ENCODE data around the gene IGF2BP2. TPM values are rescaled to one million over a fixed set of nuclear protein-coding genes. Genes with fewer than 3 reads are reported as not detected.

Gene IGF2BP2
- total and polyA plus RNA-seq, 2 of the 13 experiments (the other 11 are each of a cell fraction or from before 2014, with no cell fraction given): 6.5 to 46.0 TPM

DNA sequence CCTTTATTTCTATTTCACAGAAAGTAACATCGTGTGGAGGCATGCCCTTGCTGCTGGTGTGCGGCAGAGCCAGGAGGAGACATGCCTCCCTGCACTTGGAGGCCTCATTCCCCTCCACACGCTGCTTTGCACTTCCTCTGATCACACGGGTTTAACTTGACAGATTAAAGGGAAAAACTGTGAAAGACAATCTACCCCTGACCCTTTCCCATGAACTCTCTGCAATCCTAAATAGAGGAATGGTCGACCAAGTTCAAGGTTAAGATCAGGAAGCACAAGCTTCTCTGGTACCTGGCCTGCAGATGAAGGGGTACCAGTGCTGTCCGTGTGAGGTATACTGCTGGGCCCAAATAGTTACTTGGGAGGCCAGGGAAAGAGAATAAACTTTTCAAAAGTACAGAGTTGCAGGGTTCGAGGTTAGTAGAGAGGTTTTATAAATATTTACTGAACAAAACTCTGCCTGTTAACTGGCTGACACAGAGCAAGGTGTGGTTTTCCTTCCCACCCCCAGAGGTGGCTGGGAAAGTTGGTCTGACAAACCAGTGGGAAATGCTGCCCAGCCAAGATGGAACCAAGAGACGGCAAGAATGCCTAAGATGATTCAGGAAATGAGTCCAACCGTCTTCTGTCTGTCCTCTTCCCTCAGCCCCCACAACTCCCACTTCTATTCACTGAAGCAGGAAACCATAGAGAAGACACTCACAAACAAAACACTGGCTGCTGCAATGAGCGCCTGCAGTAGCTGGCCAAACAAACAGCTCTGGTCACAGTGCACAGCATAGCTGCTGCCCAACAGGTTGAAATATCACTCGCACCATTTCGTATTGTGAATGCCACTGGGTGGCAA is 79.6 kb downstream of the IGF2BP2 start (continued):
- TF ChIP-seq ZNF235 (CRISPR knock-in tag; IDR thresholded peaks at IDR 0.05; ENCODE audit: borderline replicate concordance) (no peak), MYNN (CRISPR knock-in tag; IDR thresholded peaks at IDR 0.05; ENCODE audit: low read depth) (no peak), ZBTB3 (CRISPR knock-in tag; IDR thresholded peaks at IDR 0.05; ENCODE audit: borderline replicate concordance, low read depth) (no peak), ZMYM3 (CRISPR knock-in tag; IDR thresholded peaks at IDR 0.05) (peak; percentile 41; the same call in 1 of the 2 replicates), ZNF333 (CRISPR knock-in tag; IDR thresholded peaks at IDR 0.05; ENCODE audit: borderline replicate concordance) (no peak), CEBPG (CRISPR knock-in tag; IDR thresholded peaks at IDR 0.05) (no peak), MAF1 (CRISPR knock-in tag; IDR thresholded peaks at IDR 0.05; ENCODE audit: borderline replicate concordance) (no peak), DNMT3B (CRISPR knock-in tag; conservative IDR thresholded peaks at IDR 0.05) (no peak), ZNF678 (CRISPR knock-in tag; IDR thresholded peaks at IDR 0.05) (no peak), ZNF33A (CRISPR knock-in tag; IDR thresholded peaks at IDR 0.05; ENCODE audit: borderline replicate concordance) (no peak), ADNP (CRISPR knock-in tag; IDR thresholded peaks at IDR 0.05) (no peak), SIX1 (CRISPR knock-in tag; IDR thresholded peaks at IDR 0.05; ENCODE audit: borderline replicate concordance) (no peak), TBX2 (CRISPR knock-in tag; IDR thresholded peaks at IDR 0.05; ENCODE audit: borderline replicate concordance) (peak; percentile 87; the same call in 1 of the 2 replicates), ZBTB21 (CRISPR knock-in tag; IDR thresholded peaks at IDR 0.05) (no peak), ZFY (CRISPR knock-in tag; IDR thresholded peaks at IDR 0.05) (0 out of 2 replicates have a peak, but pooled peaks have one; percentile 11)
- TF ChIP-seq, protein P1, sequence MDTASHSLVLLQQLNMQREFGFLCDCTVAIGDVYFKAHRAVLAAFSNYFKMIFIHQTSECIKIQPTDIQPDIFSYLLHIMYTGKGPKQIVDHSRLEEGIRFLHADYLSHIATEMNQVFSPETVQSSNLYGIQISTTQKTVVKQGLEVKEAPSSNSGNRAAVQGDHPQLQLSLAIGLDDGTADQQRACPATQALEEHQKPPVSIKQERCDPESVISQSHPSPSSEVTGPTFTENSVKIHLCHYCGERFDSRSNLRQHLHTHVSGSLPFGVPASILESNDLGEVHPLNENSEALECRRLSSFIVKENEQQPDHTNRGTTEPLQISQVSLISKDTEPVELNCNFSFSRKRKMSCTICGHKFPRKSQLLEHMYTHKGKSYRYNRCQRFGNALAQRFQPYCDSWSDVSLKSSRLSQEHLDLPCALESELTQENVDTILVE (CRISPR knock-in tag; IDR thresholded peaks at IDR 0.05): no peak
- TF ChIP-seq, protein P2, sequence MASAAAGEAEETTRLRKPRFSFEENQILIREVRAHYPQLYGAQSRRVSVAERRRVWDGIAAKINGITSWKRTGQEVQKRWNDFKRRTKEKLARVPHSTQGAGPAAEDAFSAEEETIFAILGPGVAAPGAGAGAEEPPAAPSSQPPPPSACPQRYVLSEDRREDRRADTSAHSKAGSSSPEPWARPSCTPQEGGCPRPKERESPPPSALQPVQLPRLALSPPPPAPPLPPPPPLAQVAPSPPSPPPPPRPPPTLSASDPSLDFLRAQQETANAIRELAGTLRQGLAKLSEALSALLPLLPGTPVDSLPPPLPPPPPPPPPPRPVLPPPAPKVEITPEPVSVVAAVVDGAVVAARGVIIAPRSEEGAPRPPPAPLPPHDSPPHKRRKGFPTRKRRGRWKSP (CRISPR knock-in tag; IDR thresholded peaks at IDR 0.05): no peak
- TF ChIP-seq, protein P3, sequence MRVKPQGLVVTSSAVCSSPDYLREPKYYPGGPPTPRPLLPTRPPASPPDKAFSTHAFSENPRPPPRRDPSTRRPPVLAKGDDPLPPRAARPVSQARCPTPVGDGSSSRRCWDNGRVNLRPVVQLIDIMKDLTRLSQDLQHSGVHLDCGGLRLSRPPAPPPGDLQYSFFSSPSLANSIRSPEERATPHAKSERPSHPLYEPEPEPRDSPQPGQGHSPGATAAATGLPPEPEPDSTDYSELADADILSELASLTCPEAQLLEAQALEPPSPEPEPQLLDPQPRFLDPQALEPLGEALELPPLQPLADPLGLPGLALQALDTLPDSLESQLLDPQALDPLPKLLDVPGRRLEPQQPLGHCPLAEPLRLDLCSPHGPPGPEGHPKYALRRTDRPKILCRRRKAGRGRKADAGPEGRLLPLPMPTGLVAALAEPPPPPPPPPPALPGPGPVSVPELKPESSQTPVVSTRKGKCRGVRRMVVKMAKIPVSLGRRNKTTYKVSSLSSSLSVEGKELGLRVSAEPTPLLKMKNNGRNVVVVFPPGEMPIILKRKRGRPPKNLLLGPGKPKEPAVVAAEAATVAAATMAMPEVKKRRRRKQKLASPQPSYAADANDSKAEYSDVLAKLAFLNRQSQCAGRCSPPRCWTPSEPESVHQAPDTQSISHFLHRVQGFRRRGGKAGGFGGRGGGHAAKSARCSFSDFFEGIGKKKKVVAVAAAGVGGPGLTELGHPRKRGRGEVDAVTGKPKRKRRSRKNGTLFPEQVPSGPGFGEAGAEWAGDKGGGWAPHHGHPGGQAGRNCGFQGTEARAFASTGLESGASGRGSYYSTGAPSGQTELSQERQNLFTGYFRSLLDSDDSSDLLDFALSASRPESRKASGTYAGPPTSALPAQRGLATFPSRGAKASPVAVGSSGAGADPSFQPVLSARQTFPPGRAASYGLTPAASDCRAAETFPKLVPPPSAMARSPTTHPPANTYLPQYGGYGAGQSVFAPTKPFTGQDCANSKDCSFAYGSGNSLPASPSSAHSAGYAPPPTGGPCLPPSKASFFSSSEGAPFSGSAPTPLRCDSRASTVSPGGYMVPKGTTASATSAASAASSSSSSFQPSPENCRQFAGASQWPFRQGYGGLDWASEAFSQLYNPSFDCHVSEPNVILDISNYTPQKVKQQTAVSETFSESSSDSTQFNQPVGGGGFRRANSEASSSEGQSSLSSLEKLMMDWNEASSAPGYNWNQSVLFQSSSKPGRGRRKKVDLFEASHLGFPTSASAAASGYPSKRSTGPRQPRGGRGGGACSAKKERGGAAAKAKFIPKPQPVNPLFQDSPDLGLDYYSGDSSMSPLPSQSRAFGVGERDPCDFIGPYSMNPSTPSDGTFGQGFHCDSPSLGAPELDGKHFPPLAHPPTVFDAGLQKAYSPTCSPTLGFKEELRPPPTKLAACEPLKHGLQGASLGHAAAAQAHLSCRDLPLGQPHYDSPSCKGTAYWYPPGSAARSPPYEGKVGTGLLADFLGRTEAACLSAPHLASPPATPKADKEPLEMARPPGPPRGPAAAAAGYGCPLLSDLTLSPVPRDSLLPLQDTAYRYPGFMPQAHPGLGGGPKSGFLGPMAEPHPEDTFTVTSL (CRISPR knock-in tag; IDR thresholded peaks at IDR 0.05; ENCODE audit: borderline replicate concordance): peak; percentile 40; the same call in 1 of the 2 replicates
- TF ChIP-seq, protein P4, sequence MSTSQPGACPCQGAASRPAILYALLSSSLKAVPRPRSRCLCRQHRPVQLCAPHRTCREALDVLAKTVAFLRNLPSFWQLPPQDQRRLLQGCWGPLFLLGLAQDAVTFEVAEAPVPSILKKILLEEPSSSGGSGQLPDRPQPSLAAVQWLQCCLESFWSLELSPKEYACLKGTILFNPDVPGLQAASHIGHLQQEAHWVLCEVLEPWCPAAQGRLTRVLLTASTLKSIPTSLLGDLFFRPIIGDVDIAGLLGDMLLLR (CRISPR knock-in tag; IDR thresholded peaks at IDR 0.05): no peak
- TF ChIP-seq, protein P5, sequence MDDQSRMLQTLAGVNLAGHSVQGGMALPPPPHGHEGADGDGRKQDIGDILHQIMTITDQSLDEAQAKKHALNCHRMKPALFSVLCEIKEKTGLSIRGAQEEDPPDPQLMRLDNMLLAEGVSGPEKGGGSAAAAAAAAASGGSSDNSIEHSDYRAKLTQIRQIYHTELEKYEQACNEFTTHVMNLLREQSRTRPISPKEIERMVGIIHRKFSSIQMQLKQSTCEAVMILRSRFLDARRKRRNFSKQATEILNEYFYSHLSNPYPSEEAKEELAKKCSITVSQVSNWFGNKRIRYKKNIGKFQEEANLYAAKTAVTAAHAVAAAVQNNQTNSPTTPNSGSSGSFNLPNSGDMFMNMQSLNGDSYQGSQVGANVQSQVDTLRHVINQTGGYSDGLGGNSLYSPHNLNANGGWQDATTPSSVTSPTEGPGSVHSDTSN (CRISPR knock-in tag; IDR thresholded peaks at IDR 0.05; ENCODE audit: borderline replicate concordance): no peak
